GM21367 (cell line): ENCODE results near the gene FANK1.

Source experiments
- ATAC-seq: cut with Tn5 transposase; IDR thresholded peaks from one replicate; pipeline ENCODE4 v1.9.1; 2021; ENCODE audit not compliant: unreplicated experiment

The FANK1 gene

GRCh38 chr10:125896088-125896934, at the start of gene FANK1:
TSS of gene FANK1 (plus strand) at chr10:125896564. CDS start at chr10:125896643, 79 bp downstream.
- ATAC-seq: peak; percentile 89

- ATAC-seq: peak; percentile 57
Measured at GRCh38 chr10:125846894-125847293, 49.5 kb upstream of the FANK1 start.

- ATAC-seq: no peak
Measured at GRCh38 chr10:125848371-125848770, 48.0 kb upstream of the FANK1 start.

- ATAC-seq: no peak
Measured at GRCh38 chr10:125848857-125849256, 47.5 kb upstream of the FANK1 start.

GRCh38 chr10:125849448-125849847, 46.9 kb upstream of the FANK1 start:
- no peak for ATAC-seq

GRCh38 chr10:125850766-125851731, 45.3 kb upstream of the FANK1 start:
- no peak for ATAC-seq

GRCh38 chr10:125852487-125852886, 43.9 kb upstream of the FANK1 start:
- ATAC-seq: no peak

GRCh38 chr10:125857185-125857760, 39.1 kb upstream of the FANK1 start:
- no peak for ATAC-seq

GRCh38 chr10:125859128-125859817, 37.1 kb upstream of the FANK1 start:
- ATAC-seq: no peak

- ATAC-seq: no peak
Measured at GRCh38 chr10:125865120-125865519, 31.2 kb upstream of the FANK1 start.

- no peak for ATAC-seq
Measured at GRCh38 chr10:125866421-125867029, 29.8 kb upstream of the FANK1 start.

GRCh38 chr10:125868372-125868975, 27.9 kb upstream of the FANK1 start:
- peak; percentile 79 for ATAC-seq

- ATAC-seq: no peak
Measured at GRCh38 chr10:125871338-125871737, 25.0 kb upstream of the FANK1 start.

GRCh38 chr10:125878957-125879835, 17.2 kb upstream of the FANK1 start:
- no peak for ATAC-seq

GRCh38 chr10:125880719-125881118, 15.6 kb upstream of the FANK1 start:
- ATAC-seq: no peak

GRCh38 chr10:125881192-125881591, 15.2 kb upstream of the FANK1 start, which contains the start of gene DHX32:
TSS of gene DHX32 (minus strand) at chr10:125881292. CDS start at chr10:125880824, 468 bp downstream.
- ATAC-seq: no peak

- ATAC-seq: no peak
Measured at GRCh38 chr10:125882596-125882995, 13.8 kb upstream of the FANK1 start.

GRCh38 chr10:125883211-125883610, 13.2 kb upstream of the FANK1 start:
- ATAC-seq: no peak
